ENCODE data around the gene MCM3AP.

MCM3AP gene

DNA sequence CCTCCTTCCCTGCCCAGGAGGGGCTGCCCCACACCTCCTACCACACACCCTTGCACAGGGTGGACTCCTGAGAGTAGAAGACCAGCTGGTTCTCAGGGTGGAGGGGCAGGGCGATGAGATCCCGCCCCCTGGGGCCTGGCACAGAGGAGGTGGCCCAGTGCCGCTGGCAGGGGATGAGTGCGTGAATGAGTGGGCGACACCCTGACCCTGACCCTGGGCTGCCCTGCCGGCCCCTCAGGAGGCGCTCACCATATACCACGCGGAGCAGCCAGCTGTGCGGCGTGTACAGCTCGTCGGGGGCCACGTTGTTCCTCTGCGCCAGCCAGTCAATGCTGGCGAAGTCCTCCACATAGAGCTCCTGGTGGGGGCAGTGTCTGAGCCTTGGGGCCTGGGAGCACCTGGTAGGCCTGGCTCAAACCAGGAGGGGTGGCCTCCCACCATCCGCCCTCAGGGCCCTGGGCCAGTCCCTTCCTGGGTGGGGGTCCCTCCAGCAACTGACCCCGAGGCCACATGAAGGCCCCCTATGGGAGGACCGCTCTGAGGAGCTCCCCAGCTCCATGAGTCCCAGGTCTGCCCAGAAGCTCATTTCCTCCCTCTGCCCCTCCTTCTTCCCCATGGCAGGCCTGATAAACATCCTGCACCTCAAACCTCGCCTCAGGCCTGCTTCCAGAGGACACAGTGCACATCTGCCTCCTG lies 69.8 kb downstream of the MCM3AP start:
- no peak for TF ChIP-seq GATA2 (IDR thresholded peaks at IDR 0.05; ENCODE audit: low read depth, low read length)
- no peak for TF ChIP-seq GATA3 (IDR thresholded peaks at IDR 0.05; ENCODE audit: low read depth, low read length)

DNA sequence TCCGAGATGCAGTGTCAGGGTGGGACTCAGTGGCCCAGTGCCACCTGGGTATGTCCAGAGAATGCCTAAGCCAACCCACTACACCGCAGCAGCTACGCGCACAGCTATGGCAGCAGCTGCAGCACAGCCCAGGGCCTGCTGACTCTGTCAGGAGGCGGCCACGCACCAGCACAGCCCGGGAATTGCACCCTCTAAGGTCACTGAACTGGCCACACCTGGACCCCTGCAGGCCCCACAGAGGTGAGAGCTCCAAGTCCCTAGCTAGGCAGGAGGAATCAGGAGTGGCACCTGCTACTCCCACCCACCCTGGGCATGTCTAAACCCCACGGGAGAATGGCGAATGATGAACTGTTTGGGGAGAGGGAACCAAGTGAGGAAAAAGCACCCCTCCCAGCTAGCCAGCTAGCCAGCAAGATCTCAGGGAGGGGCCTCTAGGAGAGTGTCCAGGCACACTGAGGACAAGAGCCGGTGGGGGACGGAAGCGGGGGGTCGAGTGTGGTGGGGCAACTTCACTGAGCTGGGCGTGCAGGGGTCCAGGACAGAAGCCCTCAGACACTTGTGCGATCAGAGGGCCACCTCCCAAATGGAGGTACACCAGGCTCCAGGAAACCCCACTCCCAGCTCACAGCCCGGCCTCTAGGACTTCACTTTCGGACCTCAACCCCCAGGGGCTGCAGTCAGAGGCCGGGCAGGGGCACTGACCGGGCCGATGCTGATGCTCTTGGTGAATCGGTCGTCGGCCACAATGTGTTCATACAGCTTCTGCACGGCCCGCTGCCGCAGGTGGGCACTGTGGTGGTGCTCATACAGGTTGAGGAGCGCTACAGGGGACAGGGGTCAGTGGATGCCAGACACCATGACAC lies 70.7 kb downstream of the MCM3AP start:
- TF ChIP-seq GATA2 (IDR thresholded peaks at IDR 0.05; ENCODE audit: low read depth, low read length), result no peak
- no peak for TF ChIP-seq GATA3 (IDR thresholded peaks at IDR 0.05; ENCODE audit: low read depth, low read length)

DNA sequence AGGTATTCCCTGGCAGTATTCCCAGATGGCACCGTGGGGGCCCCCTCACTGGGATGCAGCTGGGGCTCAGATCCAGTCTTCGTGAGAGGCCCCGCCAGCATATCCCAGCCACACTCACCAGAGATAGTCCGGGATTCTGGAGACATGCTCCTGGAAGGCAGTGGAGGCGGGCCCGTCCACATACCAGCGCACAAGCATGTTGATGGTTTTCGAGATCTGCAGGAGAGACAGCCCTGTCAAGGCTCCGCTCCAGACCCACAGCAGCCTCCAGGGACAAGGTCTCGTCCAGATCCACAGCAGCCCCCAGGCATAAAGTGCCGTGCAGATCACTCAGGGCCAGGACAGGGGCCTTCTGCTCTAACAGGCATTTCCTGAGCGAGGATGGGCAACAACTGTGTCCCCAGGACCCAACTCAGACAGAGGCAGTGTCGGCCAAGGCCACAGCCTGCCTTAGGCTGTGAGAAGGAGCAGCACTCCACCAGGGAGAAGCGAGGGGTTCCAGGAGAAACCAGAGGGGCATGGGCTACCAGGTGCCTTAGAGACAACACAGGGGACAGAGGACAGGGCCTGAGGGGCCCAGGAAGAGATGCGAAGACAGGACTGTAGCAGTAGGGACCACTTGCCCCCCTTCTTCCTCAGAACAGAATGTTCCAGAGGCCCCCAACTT lies 71.7 kb downstream of the MCM3AP start:
- TF ChIP-seq GATA3 (IDR thresholded peaks at IDR 0.05; ENCODE audit: low read depth, low read length) (no peak), GATA2 (IDR thresholded peaks at IDR 0.05; ENCODE audit: low read depth, low read length) (no peak)

DNA sequence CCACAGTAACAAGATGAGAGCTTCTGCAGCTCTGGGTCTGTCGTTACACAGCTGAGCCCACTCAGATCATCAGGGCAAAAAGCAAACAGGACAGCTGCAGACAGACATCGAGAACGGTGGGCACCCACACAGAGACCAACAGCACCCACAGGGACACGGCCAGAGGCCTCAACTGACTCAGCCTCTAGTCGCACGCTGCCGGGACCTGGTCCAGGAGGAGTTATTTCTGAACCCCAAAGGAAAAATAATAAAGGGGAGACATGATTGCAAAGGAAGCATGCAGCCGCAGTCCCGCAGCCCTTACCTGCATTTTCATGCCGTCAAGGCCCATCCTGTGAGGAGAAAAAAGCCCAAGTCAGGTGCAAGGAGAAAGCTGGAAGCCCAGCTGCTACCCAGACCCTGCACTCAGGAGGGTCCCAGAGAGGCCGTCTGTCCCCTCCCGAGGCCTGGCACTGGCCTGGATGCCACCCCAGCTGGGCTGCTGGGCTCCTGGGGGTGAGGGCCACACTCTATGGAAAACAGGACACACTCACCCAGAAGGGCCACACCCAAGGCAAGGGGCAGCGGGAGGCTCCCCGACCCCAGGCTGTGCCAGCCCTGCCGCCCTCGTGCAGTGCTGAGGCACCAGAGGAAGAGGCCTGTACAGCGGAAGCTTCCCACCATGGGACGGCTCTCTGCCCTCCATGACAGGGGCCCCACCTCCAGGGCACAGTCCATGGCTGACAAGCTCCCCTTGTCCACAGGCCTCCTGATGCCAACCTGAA lies 72.5 kb downstream of the MCM3AP start:
- TF ChIP-seq GATA3 (IDR thresholded peaks at IDR 0.05; ENCODE audit: low read depth, low read length) (no peak), GATA2 (IDR thresholded peaks at IDR 0.05; ENCODE audit: low read depth, low read length) (no peak)

DNA sequence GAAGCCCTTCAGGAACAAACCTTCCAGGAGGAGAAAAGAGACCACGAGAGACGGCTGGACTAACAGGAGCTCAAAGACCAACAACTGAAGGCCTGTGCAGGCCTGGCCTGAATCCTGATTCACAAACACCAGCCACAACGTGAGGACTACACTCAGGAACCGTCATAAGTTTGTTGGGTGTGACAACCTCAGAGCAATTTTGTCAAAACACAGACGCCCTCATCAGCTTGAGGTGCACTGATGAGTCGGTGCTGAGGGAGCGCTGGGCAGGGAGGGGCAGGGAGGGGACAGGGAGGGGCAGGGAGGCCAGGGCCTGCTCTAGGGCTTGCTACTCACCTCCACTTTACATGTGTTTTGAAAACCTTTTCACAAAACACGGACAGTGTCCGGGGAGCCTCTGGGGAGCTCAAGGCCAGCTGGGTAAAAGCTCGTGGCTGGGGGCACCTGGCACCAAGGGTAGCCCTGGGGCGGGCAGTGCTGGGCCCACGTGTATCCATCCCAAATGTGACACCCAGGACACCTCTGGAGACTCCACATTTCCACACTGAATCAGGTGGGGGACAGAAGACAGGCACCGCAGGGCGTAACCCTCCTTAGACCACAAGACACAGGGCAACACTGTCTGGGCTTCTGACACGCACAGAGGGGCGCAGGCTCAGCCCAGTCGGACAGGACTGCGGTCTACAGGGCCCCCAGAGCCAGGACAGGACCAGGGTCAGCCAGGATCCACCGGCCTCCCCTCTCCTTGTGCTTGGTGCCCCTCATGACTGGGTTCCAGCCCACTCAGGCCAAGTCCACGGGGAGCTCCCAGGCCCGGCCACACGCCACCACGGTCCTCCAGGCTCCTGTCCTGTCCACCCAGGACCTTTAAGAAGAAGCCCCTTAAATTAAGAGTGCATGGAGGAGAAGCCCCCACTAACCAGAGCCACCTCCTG lies 73.4 kb downstream of the MCM3AP start:
- TF ChIP-seq GATA2 (IDR thresholded peaks at IDR 0.05; ENCODE audit: low read depth, low read length) (no peak), GATA3 (IDR thresholded peaks at IDR 0.05; ENCODE audit: low read depth, low read length) (no peak)

DNA sequence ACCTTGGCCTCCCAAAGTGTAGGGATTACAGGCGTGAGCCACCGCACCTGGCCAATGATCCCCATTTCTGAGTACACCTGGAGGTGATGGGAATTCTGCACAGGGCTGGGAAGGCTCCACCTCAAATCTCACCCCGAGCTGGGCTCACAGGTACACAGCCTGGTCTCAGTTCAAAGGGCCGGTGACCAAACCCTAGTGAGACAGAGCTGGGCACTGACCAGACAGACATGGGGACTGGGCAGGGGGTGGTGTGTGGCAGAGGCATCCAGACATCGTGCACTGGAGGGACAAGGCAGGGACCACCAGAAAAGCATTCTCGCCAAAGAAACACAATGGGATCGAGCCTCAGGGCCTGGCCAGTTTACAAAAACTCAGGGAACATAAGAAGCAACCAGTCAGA lies 74.0 kb downstream of the MCM3AP start:
- TF ChIP-seq GATA2 (IDR thresholded peaks at IDR 0.05; ENCODE audit: low read depth, low read length), result no peak
- TF ChIP-seq GATA3 (IDR thresholded peaks at IDR 0.05; ENCODE audit: low read depth, low read length), result no peak

DNA sequence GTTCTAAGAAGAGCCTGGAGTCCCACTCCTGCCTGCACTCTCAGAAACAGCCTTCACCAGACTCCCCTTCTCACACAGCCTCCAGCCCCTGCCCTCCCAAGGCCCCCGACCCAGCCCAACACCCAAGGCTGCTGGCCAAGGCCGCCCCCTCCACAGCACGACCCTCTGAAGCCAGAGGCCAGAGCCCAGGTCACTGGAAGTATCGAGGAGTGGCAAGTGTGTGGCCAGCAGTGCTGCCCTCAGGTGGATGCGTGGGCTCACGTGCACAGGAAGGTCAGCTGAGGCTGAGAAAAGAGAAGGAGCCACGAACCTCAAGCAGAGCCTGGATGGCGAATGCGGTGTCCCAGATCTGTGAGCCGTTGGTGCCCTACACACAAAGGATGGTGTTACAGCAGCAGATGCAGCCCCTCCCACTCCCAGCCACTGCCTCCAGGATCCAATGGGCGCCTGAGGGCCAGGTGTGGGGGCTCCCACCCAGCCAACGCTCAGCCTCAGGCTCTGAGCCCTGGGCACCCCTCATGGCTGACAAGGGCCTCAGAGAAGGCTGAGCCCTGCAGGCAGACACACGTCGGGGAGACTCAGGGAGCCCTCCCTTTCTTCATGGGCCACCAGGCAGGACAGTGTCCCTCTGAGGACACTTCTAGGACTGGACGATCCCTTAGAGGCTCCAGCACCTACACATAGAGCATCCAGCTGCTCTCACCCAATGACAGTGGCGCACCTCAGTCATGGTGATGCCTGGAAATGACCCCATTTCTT lies 74.9 kb downstream of the MCM3AP start:
- no peak for TF ChIP-seq GATA2 (IDR thresholded peaks at IDR 0.05; ENCODE audit: low read depth, low read length)
- no peak for TF ChIP-seq GATA3 (IDR thresholded peaks at IDR 0.05; ENCODE audit: low read depth, low read length)

DNA sequence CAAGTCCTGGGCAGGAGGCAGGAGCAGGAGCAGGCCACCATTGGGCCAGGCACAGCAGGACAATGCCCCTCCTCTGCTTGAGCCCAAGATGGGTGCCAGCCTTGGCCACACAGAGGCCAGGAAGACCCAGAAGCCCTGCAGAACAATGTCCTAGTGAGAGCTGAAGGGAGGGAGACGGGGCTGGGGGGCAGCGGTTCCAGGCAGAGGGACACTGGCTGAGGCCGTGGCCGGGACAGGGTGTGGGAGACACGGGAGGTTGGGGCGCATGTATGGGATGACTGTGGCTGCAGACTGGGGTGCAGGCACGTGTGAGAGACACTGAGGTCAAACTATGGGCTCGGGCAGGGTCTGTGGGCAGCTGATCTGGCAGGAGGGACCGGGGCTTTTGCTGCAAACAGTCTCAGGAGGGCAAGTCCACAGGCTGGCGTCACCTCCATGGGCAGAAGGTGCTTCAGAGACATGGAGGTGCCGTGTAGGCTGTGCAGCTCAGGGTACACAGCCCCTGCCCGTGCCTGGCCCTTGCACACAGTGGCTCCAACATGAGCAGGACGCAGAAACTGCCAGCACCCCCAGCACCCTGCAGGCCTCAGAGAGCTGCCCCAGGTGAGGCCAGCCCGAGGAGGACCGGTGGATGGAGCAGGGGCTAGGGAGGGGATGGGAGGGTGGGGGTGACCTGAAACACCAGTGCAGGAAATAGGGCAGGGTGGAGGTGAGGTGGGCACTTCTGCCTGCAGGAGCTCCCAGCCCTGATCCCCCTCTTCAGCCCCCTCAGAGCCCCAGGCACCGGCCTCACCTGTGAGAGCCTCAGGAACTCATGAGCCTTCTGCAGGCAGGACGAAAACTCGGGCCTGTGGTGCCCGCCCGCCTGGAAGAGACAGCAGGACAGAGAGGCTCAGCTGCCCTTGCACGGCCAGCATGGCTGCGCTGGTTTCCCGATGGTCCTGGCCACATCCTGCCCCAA lies 76.4 kb downstream of the MCM3AP start:
- TF ChIP-seq GATA3 (IDR thresholded peaks at IDR 0.05; ENCODE audit: low read depth, low read length) (no peak), GATA2 (IDR thresholded peaks at IDR 0.05; ENCODE audit: low read depth, low read length) (no peak)

DNA sequence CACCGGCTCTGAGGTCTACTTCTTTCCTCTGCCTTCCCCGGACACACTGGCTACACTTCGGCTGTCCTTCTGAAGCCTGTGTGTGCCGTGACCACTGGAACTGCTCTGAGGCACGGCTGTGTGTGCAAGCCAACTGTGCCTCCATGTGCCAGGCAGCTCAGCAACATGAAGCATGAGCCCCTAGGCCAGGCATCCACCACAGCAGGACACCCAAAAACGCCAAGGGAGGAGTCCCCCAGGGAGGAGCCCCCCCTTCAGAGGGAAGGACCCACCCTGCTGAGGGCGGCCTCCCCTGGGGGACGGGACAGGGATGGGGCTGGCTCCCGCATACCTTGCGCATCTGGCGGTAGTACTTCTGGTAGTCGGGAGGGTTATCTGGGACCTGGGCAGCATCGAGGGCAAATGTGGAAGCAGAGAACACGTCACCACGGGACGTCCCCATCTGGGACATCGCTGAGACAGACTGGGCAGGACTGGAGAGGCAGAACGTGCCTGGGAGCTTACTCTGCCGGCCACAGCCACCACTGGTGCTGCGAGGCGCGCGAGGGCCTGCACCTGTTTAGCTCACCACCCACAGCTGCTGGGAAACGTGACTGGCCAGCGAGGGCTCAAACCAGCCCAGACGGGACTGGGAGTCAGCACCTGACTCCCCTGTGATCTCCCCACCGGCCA lies 77.4 kb downstream of the MCM3AP start:
- TF ChIP-seq GATA2 (IDR thresholded peaks at IDR 0.05; ENCODE audit: low read depth, low read length) (no peak), GATA3 (IDR thresholded peaks at IDR 0.05; ENCODE audit: low read depth, low read length) (no peak)

DNA sequence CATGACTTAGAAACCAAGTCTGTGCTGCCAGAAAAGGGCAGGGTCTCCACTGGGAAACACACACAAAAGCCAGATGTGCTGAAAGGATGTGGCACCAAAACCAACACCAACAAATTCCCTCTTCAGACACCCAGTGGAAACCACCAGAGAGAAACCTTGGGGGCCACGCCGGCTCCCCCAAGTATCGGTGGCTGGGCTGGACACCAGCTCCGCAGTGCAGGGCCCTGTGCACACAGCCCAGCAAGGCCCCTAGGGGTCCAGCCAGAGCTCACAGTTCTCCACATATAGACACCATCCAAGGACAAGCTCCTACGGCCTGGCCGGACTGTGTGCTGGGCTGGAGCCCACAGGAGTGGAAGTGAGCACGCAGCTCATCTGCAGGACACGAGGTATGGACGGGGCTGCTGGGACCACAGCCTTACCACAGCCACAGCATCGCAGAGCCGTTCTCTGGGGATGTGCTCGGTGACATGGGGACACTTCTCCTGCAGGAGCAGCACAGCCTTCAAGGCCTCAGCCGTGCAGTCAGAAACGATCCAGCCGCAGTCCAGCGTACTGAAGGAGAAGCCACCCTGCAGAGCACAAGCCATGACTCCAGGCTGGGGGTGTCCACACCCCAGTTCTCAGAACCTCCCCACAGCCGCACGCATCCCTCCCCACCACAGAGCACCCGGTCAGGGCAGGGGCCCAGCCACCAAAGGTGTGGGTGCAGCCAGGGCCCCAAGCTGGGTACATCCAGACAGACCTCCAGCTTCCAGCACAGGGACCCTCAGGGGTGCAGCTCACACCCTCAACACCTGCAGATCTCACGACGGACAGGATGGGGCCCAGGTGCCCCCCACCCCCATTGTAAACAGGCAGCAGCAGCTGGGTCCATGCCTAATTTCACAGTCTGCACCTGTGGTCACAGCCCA lies 78.1 kb downstream of the MCM3AP start:
- TF ChIP-seq GATA3 (IDR thresholded peaks at IDR 0.05; ENCODE audit: low read depth, low read length), result no peak
- TF ChIP-seq GATA2 (IDR thresholded peaks at IDR 0.05; ENCODE audit: low read depth, low read length), result no peak

All from SH-SY5Y (cell line).